ENCODE measurements around the gene TP53BP2.
"Not testable (repeated sequence)": the region's sequence is repeated elsewhere in the genome, so short reads cannot be mapped to it uniquely, and the experiment has no call there.

TP53BP2 gene

GRCh38 chr1:223742856-223743517, 102.8 kb downstream of the TP53BP2 start:
- DNase-seq (ENCODE audit: low read depth in 2 of 2) = no peak

GRCh38 chr1:223741861-223742260, 103.9 kb downstream of the TP53BP2 start:
- no peak for DNase-seq (ENCODE audit: low read depth in 2 of 2)

GRCh38 chr1:223740038-223740736, 105.6 kb downstream of the TP53BP2 start:
- DNase-seq (ENCODE audit: low read depth in 2 of 2) = not testable (repeated sequence)

GRCh38 chr1:223739366-223740037, 106.2 kb downstream of the TP53BP2 start:
- no peak for DNase-seq (ENCODE audit: low read depth in 2 of 2)

GRCh38 chr1:223738465-223739365, 107.0 kb downstream of the TP53BP2 start:
- DNase-seq (ENCODE audit: low read depth in 2 of 2) = no peak

GRCh38 chr1:223737342-223737741, 108.4 kb downstream of the TP53BP2 start:
- no peak for DNase-seq (ENCODE audit: low read depth in 2 of 2)

GRCh38 chr1:223736638-223737037, 109.1 kb downstream of the TP53BP2 start:
- not testable (repeated sequence) for DNase-seq (ENCODE audit: low read depth in 2 of 2)

- no peak for DNase-seq (ENCODE audit: low read depth in 2 of 2)
Observed at GRCh38 chr1:223733898-223734852, 111.6 kb downstream of the TP53BP2 start.

GRCh38 chr1:223732993-223733798, 112.6 kb downstream of the TP53BP2 start:
- DNase-seq (ENCODE audit: low read depth in 2 of 2) = no peak

- no peak for DNase-seq (ENCODE audit: low read depth in 2 of 2)
Observed at GRCh38 chr1:223731133-223731770, 114.5 kb downstream of the TP53BP2 start.

GRCh38 chr1:223730479-223731132, 115.1 kb downstream of the TP53BP2 start:
- no peak for DNase-seq (ENCODE audit: low read depth in 2 of 2)

GRCh38 chr1:223729906-223730305, 115.8 kb downstream of the TP53BP2 start:
- DNase-seq (ENCODE audit: low read depth in 2 of 2) = no peak

Data from stimulated activated CD8-positive, alpha-beta memory T cell treated with anti-CD3 and anti-CD28 coated beads, Interleukin-2, amount 100 ng/mL, for 48 hours (primary cell).